ENCODE measurements around the gene GNGT2.
"Not testable (repeated sequence)": the region's sequence is repeated elsewhere in the genome, so short reads cannot be mapped to it uniquely, and the experiment has no call there.

GNGT2 gene

GRCh38 chr17:49203796-49204195, 6.6 kb downstream of the GNGT2 start:
- no peak for DNase-seq (ENCODE audit: low spot score)

DNA sequence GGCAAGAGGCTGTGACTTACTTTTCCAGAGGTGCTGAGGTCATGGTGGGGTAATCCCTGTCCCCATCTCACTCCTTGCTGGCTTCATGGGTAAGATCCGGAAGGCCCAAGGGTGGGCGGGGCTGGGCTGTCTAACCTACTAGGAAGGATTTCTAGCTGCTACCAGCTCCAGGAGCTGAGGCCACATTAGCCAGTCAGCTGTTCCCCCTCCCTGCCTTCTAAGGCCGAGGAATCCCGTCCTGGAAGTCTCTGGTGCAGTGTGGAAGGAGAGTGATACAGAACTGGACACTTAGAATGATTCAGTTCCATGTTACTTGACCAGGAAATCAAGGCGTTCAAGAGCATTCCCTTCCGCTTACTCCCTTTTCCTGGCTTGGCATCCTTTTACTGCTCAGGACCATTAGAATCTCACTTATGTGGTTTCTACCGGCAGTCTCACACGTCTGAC, 8.9 kb downstream of the GNGT2 start:
- DNase-seq (ENCODE audit: low spot score), result peak; percentile 44

DNA sequence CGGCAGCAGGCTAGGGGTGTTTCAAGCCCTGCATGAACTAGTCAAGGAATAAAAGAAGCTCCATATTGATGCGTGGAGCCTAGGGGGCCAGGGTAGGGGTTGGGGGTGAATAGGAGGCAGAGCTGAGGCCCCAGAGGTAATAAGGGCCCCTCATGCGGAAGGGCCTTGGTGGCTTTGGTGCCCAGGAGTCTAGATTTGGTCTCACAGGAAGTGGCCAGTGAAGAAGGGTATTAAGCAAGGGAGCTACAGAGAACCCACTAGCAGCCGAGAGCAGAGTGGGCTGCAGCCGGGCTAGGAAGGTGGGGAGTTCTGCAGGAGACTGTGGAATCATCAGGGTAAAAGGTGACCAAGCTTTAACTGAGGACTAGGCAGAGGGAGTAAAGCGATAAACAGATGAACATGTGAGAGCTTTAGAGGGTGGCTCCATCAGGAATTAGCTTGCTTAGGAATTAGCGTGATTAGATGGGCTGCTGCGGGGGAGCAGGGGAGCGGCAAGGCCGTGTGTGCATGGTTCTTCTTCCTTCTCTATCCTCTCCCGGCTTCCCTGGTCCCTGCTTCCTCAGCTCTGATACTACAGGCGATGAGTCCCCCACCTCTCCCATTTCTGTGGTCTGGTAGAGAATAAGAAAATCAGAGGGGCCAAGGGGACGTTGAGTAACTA, 9.8 kb downstream of the GNGT2 start:
- no peak for DNase-seq (ENCODE audit: low spot score)

DNA sequence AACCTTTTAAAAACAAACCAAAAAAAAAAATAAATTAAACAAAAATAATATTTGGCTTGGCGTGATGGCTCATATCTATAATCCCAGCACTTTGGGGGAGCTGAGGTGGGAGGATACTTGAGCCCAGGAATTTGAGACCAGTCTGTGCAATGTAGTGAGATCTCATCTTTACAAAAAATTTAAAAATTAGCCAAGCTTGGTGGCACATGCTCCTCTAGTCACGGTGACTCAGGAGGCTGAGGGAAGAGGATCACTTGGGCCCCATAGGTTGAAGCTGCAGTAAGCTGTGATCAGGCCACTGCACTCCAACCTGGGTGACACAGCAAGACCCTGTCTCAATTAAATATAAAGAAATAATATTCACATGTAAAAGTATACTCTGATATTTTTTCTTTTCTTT, 12.2 kb downstream of the GNGT2 start:
- no peak for DNase-seq (ENCODE audit: low spot score)

DNA sequence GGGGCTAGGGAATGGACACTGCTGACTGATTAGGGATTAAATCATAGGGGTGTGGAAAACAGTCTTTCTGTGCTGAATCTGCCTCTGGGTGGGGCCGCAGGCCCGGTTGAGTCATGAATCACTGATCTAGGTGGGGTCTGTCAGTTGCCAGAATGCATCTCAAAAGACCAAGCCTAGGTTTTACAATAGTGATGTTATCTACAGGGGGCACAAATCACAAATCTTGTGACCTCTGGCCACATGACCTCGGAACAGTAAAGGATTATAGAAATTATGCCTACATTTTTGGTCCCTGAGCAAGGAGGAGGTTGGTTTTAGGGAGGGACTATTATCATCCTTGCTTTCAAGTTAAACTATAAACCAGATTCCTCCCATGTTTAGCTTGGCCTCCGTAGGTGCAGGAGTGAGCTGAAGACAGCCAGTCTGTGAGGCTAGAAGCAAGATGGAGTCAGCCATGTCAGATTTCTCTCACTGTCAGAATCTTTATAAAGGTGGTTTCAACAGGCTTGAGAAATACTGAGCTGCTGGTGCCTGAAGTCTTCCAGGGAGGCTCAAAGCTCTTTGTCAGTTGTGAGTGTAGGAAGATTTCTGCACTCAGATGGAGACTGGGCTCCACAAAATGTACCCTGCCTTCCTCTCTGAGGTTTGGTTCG, 12.9 kb downstream of the GNGT2 start:
- no peak for DNase-seq (ENCODE audit: low spot score)

DNA sequence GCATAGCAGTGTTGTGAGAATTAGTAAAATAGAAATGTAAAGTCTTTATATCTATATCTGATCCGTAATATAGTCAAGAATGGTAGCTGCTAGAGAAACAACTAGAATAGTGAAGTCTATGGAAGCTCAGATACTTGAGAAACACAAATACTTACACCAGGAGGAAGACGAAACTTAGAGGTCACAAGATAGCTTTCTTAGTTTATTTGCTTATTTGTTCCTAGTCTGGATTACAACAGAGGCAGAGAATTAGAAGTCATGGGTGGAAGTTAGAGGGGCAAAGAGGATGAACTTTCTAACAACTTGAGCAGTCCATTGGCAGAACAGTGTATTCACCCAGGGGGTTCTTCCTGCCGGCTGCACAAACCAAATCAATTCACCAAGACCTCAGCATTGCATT, 13.9 kb downstream of the GNGT2 start:
- no peak for DNase-seq (ENCODE audit: low spot score)

- no peak for DNase-seq (ENCODE audit: low spot score)
These were observed 14.6 kb downstream of the GNGT2 start for GRCh38 chr17:49195751-49196150.

GRCh38 chr17:49194297-49194607, 16.1 kb downstream of the GNGT2 start:
- no peak for DNase-seq (ENCODE audit: low spot score)

- DNase-seq (ENCODE audit: low spot score), result peak; percentile 47
These were observed 16.7 kb downstream of the GNGT2 start for GRCh38 chr17:49193513-49194296.

DNA sequence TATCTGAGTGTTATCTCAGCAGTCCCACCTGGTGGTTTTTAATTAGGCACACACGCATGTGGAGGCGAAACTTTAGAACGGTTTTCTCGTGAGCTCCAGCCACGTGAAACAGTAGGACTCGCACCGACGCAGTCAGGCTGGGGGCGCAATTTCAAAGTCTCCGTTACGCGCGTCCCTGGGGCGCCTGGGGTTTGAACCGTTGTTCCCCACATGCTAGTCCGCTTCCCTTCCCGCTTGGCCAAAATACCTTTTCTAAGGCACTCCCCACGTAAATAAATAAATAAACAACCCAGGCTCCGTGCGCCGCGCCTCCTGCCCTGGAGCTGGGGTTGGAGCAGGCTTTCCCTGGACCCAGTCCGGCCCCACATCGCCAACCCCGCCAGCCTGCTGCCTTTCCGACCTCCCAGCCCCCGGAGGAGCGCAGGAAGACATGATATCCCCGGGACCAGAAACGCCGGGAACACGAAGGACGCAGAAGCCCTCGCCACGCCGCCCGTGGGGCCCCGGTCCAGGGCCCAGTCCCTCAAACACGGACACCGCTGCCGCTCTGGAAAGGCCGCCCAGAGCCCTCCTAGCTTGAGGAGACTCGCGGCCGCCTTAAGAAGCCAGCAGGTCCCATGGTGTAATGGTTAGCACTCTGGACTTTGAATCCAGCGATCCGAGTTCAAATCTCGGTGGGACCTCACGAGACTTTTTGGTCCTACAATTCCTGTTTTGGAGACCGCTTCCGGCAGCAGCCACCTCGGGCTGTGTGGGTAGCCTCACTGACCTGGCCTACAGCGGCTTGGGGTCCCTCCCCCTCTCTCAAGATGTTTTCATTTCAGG, 18.2 kb downstream of the GNGT2 start:
- peak; percentile 68 for DNase-seq (ENCODE audit: low spot score)

- DNase-seq (ENCODE audit: low spot score), result no peak
These were observed 18.9 kb downstream of the GNGT2 start for GRCh38 chr17:49191409-49191916.

DNA sequence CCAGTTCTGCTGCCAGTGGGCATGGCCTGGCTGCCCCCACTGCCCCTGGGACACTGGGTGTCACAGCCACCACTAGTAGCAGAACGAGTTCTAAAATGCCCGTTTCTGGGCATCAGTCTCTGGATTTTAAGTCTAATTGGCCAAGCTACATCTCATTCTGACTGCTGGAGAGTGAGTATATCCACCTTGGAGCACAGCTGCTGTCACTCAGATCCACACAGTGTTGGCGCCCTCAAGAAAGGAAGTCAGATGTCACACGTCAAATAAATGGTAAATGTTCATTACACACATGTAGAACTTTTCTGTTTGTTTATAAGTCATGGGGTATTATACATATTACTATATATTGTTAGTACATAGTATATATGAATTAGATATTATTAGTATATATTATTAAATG, 19.4 kb downstream of the GNGT2 start:
- no peak for DNase-seq (ENCODE audit: low spot score)

GRCh38 chr17:49187301-49187700, 23.1 kb downstream of the GNGT2 start:
- no peak for DNase-seq (ENCODE audit: low spot score)

DNA sequence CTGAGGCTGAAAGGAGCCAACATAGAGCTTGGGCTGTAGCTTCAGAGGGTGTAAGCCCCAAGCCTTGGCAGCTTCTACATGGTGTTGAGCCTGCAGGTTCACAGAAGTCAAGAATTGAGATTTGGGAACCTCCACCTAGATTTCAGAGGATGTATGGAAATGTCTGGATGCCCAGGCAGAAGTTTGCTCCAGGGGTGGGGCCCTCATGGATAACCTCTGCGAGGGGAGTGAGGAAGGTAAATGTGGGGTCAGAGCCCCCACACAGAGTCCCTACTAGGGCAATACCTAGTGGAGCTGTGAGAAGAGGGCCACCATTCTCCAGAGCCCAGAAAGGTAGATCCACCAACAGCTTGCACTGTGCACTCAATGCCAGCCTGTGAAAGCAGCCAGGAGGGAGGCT, 25.0 kb downstream of the GNGT2 start:
- DNase-seq (ENCODE audit: low spot score), result not testable (repeated sequence)

DNA sequence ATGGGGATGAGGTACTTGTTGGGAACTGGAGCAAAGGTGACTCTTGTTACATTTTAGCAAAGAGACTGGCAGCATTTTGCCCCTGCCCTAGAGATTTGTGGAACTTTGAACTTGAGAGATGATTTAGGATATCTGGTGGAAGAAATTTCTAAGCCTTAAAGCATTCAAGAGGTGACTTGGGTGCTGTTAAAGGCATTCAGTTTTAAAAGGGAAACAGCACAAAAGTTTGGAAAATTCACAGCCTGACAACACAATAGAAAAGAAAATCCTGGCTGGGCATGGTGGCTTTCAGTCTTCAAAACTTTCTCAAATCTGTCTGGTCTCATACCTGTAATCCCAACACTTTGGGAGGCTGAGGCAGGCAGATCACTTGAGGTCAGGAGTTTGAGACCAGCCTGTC, 25.9 kb downstream of the GNGT2 start:
- DNase-seq (ENCODE audit: low spot score), result not testable (repeated sequence)

- DNase-seq (ENCODE audit: low spot score), result no peak
These were observed 26.6 kb downstream of the GNGT2 start for GRCh38 chr17:49183801-49184200.

DNA sequence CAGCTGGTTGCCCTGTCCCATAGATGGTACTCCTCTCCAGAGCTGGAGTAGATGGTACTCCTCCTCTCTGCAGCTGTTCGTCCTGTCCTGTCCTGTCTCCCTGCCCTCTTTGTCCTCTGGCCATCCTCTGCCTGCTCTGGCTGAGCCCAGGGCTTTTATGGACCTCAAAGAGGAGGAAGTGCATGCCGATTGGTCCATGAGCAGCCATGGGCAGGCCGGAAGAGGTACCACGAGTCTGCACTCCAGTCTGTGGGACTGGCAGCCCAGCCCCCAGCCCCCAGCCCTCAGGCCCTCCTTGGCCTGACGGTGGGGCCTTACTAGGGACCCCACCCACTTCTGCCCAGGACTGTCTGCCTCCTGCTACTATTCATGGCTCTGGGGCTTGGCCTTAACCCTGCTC, 27.0 kb downstream of the GNGT2 start:
- DNase-seq (ENCODE audit: low spot score), result no peak

GRCh38 chr17:49180998-49181635, 29.3 kb downstream of the GNGT2 start:
- DNase-seq (ENCODE audit: low spot score), result no peak

DNA sequence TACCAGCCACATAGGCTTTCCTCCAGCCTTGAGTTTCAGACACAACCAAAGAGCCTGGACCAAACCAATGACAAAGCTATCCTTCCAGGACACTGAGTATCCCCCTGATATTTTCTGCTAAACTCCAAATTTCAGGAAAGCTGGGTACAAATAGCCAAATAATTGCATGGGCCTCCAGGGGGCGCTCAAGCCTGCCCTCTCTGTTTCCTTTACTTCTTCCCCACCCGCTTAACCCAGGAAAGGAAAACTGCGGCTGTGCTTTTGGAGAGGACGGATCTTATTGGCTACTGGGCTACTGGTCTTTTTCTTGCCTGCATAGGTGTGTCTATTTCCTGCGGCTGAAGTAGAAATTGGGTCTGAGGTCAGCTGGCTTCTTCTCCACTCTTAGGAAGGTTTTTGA, 30.1 kb downstream of the GNGT2 start:
- peak; percentile 83 for DNase-seq (ENCODE audit: low spot score)

- DNase-seq (ENCODE audit: low spot score), result not testable (repeated sequence)
These were observed 34.4 kb downstream of the GNGT2 start for GRCh38 chr17:49175978-49176377.

GRCh38 chr17:49170711-49171110, 39.7 kb downstream of the GNGT2 start:
- DNase-seq (ENCODE audit: low spot score), result not testable (repeated sequence)

DNA sequence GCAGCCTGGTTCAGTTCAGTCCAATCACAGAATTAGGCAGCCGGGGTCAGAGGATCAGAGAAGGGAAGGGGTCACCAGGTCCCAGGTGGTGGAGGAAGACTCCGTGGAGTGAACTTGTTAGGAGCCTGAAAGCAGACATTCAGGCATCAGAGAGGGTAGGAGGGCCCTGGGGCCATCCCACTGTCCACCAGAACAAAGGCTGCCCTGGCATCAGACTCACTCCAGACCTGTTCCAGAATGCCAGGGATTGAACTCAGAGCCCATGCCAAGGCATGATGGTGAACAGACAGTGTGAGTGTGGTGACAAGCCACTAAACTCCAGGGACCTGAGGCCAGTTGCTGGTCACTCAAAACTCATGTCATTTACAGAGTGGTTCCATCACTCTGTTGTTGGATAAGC, 40.2 kb downstream of the GNGT2 start:
- DNase-seq (ENCODE audit: low spot score), result no peak
